Stimulated activated naive CD8-positive, alpha-beta T cell treated with anti-CD3 and anti-CD28 coated beads, Interleukin-15, Interleukin-2, amounts not matched to agents 100 U/mL and 50 U/mL, for 24 hours (primary cell): Measurements from ENCODE around the gene ATP5MG.

Experiments
- ATAC-seq: fragments of 150-1000 bp; cut with Tn5 transposase; one replicate; pipeline ENCODE4 v1.10.0; 2021
- DNase-seq: peaks from one replicate; pipeline ENCODE4 v3.0.0; 2021

ATP5MG gene

DNA sequence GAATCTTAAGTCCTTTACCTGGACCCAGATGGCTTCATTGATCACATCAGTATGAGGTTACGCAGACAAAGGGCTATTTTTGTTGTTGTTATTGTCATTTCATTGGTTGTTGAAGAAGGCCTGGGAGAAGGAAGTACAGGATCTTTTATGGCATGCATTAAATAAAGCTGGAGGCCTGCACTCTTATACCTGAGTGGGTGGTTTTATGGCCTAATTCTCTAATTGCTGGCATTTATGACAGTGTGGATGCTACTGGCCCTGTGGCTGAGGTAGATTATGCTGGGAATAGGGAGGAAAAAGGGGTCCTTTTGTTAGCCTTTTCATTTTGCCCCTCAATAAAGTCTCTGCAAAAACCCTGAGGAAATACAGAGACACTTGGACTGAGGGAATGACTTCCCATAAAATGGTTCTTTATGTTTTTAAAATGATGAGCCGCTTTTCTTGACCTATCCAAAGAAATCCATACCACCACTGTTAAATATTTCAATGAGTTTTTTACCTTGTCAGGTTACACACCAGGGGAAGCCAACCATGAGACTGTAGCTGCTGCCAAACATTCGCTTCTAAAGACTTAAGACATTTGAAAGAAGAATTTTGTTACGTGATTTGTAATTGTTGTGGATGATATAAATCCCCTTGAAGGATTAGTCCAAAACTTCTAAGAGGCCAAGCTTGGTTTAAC lies 41.6 kb downstream of the ATP5MG start:
- ATAC-seq = no peak

DNA sequence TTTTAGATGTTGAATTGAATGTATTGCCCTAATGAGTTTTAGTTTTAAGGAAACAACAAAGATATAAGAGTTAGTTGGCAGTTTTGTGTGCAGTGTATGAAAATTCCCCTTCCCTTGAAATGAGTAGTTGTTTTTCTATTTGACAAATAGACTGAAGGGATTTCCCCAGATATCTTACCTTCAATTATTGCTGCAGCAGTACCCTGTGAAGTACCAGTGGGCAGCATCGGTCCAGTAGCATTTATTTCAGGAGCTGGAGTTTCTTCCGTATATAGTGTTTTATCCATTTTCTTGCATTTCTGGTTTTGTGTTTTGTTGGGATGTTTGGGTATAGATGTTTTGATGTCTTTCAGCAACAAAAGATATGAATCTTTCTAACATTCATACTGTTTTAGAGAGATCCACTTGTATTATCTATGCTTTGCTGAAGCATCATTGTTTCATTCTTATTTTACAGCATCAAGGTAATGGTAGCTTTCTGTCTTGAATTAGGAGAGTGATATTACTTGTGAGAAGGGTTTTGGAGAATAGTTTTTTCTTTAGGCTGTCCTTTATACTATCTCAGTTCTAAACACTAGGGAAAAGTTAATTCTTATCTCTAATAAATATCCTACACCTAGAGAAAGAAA lies 42.3 kb downstream of the ATP5MG start:
- peak; percentile 70 for ATAC-seq

More for the DNA sequence above, 41.6 kb downstream of the ATP5MG start:
- no peak for DNase-seq

DNA sequence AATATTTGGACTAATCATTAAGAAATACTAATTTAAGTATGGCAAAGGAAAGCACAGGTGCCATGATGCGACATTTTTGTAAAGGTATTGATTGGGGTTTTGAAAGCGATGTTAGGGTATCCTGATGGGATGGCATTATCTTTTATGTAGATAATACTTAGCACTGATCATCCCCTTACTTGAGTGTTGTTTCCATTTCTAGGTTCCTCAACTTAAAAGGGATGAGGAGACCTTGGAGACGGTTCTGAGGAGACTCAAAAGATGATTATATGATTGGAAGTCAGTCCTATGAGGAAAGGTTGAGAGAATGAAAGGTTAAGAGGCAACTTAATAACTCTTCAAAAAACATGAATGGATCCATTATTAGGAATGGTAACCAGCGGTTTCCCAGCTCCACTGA lies 46.0 kb downstream of the ATP5MG start:
- DNase-seq (no peak), ATAC-seq (no peak)

More for the DNA sequence above, 42.3 kb downstream of the ATP5MG start:
- DNase-seq = no peak

DNA sequence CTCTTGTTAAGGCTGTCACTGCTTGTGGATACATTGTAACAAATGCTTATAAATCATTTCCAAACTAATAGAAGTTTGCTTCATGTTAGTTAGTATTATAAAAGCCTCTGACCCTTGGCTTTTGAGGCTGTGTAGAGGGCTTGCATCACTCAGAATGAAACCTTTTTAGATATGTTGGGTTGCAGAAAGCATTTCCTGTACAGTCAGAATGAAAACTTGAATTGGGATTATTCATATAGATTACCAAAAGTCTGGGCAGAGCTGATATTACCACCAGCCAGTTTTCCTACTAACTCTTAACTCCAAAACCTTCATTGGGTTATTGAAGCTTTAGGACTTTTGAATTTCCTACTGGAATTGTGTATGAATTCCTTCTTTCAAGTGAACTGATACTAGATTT lies 46.9 kb downstream of the ATP5MG start:
- ATAC-seq = peak; percentile 82

DNA sequence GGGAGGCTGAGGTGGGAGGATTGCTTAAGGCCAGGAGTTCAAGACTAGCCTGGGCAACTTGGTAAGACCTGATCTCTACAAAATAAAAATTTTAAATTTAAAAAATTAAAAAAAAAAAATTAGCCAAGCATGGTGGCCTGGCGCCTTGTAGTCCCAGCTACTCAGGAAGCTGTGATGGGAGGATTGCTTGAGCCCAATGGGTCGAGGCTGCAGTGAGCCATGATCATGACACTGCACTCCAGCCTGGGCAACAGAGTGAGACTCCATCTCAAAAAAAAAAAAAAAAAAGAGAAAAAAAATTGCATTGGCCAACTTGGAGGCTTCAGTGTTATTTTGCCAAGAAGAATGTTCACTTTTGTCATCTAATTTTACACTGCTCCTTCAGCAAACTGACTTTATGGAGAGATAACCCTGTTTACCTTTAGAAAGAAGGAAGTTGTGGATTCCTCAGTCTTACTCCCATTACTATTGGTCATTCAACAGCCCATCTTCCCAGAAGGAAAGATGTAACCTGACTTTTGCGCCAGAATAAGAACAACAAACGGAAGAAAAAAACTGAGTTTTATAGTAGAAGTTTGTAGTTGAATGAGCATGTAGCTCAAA lies 48.0 kb downstream of the ATP5MG start:
- ATAC-seq (no peak), DNase-seq (no peak)

More for the DNA sequence above, 46.9 kb downstream of the ATP5MG start:
- DNase-seq = no peak

DNA sequence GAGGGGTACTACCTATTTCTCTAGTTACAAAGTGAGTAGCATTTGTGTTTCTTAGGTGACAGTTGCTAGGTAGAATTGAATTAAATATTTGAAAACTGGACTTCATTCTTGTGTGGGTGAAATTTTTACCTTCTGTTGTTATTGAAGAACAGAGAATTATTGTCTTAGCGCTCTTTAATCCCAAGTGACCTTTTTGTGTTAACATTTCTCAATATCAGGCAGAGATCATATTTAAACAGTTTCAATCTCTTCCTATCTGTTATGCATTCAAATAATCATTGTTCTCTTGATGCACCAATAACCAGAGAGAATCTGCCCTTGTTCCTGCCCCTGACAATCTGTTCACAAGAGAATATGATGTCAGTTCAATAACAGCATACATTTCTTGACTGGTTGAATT lies 49.0 kb downstream of the ATP5MG start:
- DNase-seq (no peak), ATAC-seq (no peak)
